Omental fat pad (tissue), 4 donors: ENCODE measurements around the gene RPLP1. TPM values are rescaled to one million over a fixed set of nuclear protein-coding genes. Genes with fewer than 3 reads are reported as not detected.

Source experiments
- ATAC-seq: fragments of 150-250 bp; one replicate; pipeline ENCODE4 v1.9.1; 2016; ENCODE audit warnings: mild to moderate bottlenecking, moderate library complexity; ENCODE audit not compliant: low FRiP score
- DNase-seq: peaks from one replicate; pipeline ENCODE4 v3.0.0-alpha.2; 2019; ENCODE audit warnings: low spot score
- CTCF ChIP-seq, 3 donors: fragments of 450-650 bp; IDR thresholded peaks; one replicate each; pipeline ENCODE4 v1.5.1; 2016 to 2017; ENCODE audit warnings: antibody characterized with exemption in 3 of 3, mild to moderate bottlenecking in 3 of 3, moderate library complexity in 2 of 3
- total RNA-seq, 4 donors: library from RNA; depleted of rRNA; stranded (reverse); fragments of >200 nt; gene quantifications; one replicate each; pipeline ENCODE4 v1.1.0, GENCODE V29; 2016

RPLP1 gene
- total RNA-seq, 4 donors from 2014 or later: 539 to 795 (median 579) TPM

GRCh38 chr15:69412274-69412673 is 40.3 kb upstream of the RPLP1 start:
- no peak for TF ChIP-seq CTCF (IDR thresholded peaks at IDR 0.05)
- ATAC-seq: no peak
- no peak for DNase-seq

- no peak for TF ChIP-seq CTCF (IDR thresholded peaks at IDR 0.05)
- DNase-seq: no peak
- no peak for ATAC-seq
Measured at GRCh38 chr15:69412701-69413100, 39.9 kb upstream of the RPLP1 start.

GRCh38 chr15:69413822-69414700 is 38.6 kb upstream of the RPLP1 start, which contains the start of gene KIF23:
Gene KIF23 (plus strand): TSS chr15:69414349. CDS start chr15:69414466, 117 bp downstream.
- TF ChIP-seq CTCF (IDR thresholded peaks at IDR 0.05): no peak
- DNase-seq (peak; percentile 83), ATAC-seq (peak; percentile 92)

GRCh38 chr15:69414701-69415167 is 37.9 kb upstream of the RPLP1 start:
- no peak for TF ChIP-seq CTCF (IDR thresholded peaks at IDR 0.05)
- DNase-seq (no peak), ATAC-seq (peak; percentile 44)

- DNase-seq (no peak), ATAC-seq (no peak)
- TF ChIP-seq CTCF (IDR thresholded peaks at IDR 0.05): no peak
Measured at GRCh38 chr15:69415381-69415780, 37.2 kb upstream of the RPLP1 start.

GRCh38 chr15:69417581-69417980 is 35.0 kb upstream of the RPLP1 start:
- ATAC-seq: no peak
- no peak for DNase-seq
- TF ChIP-seq CTCF (IDR thresholded peaks at IDR 0.05): no peak

GRCh38 chr15:69421498-69421897 is 31.1 kb upstream of the RPLP1 start:
- no peak for TF ChIP-seq CTCF (IDR thresholded peaks at IDR 0.05)
- DNase-seq (no peak), ATAC-seq (no peak)
